T-cell (primary cell): ENCODE results near the gene RHEX. TPM values are rescaled to one million over a fixed set of nuclear protein-coding genes. Genes with fewer than 3 reads are reported as not detected.

Experiments
- ATAC-seq, 4 experiments: fragments of 200-7000 bp in 3 of 4; fragments of 150-1000 bp in 1 of 4; cut with Tn5 transposase; replicated peaks in 1 of 4; 1 replicate in 3 of 4; 2 replicates in 1 of 4; pipeline ENCODE4 v1.10.0; 2021; ENCODE audit warnings: moderate library complexity in 3 of 4, mild to moderate bottlenecking in 2 of 4, moderate number of reproducible peaks in 1 of 4
- CTCF ChIA-PET, 2 donors: fragments of 300-600 bp; sonication (Branson Sonifier 250); formaldehyde crosslinking; loops; one replicate each; lab custom pipeline; 2022; ENCODE audit warnings: antibody characterized with exemption in 2 of 2; lab: Charles Lee
- POLR2A ChIA-PET, 2 donors: fragments of 300-600 bp; sonication (Branson Sonifier 250); formaldehyde crosslinking; loops; one replicate each; lab custom pipeline; 2022; ENCODE audit warnings: antibody characterized with exemption in 2 of 2; lab: Charles Lee
- DNase-seq, 35 experiments: peaks; one replicate each; pipeline versions ENCODE4 v3.0.0 to v3.0.0-alpha.2; 2013 to 2023
- H3K27ac ChIP-seq: one replicate; pipeline ENCODE4 v1.5.1; 2013; ENCODE audit warnings: low read length
- H3K27me3 ChIP-seq, 2 experiments: replicated peaks in 1 of 2; 1 replicate in 1 of 2; 2 replicates in 1 of 2; pipeline versions ENCODE4 v1.6.1 to v1.7.0; 2013; ENCODE audit warnings: low read length in 1 of 2, mixed read lengths in 1 of 2; ENCODE audit not compliant: control insufficient read depth in 2 of 2, insufficient read depth in 2 of 2; ENCODE audit errors: extremely low read depth in 1 of 2
- H3K36me3 ChIP-seq, 2 donors: 1 replicate in 1 of 2; 2 replicates in 1 of 2; pipeline versions ENCODE4 v1.6.1 to v1.7.0; 2013; ENCODE audit warnings: low read length in 1 of 2; ENCODE audit not compliant: control insufficient read depth in 2 of 2, insufficient read depth in 1 of 2; ENCODE audit errors: extremely low read depth in 1 of 2
- H3K4me1 ChIP-seq, 2 experiments: 1 replicate in 1 of 2; 2 replicates in 1 of 2; pipeline versions ENCODE4 v1.6.1 to v1.7.0; 2013; ENCODE audit warnings: low read length in 2 of 2, mixed read lengths in 1 of 2; ENCODE audit not compliant: insufficient read depth in 2 of 2, control insufficient read depth in 1 of 2; ENCODE audit errors: extremely low read depth in 1 of 2
- H3K4me3 ChIP-seq, 2 donors: 1 replicate in 1 of 2; 2 replicates in 1 of 2; pipeline versions ENCODE4 v1.5.1 to v1.7.0; 2013; ENCODE audit warnings: mild to moderate bottlenecking in 2 of 2, low read length in 1 of 2, moderate library complexity in 1 of 2; ENCODE audit not compliant: control insufficient read depth in 1 of 2; ENCODE audit errors: extremely low read depth in 1 of 2
- H3K9me3 ChIP-seq: 2 replicates; pipeline ENCODE4 v1.7.0; 2013
- H3K27ac Mint-ChIP-seq, 2 donors: one replicate each; pipeline ENCODE4 v1.8.0; 2020 to 2021; ENCODE audit warnings: mild to moderate bottlenecking in 2 of 2, mixed read lengths in 2 of 2
- H3K27me3 Mint-ChIP-seq, 2 donors: one replicate each; pipeline ENCODE4 v1.8.0; 2021 to 2022; ENCODE audit warnings: mixed read lengths in 2 of 2
- H3K36me3 Mint-ChIP-seq: one replicate; pipeline ENCODE4 v1.8.0; 2021; ENCODE audit warnings: mixed read lengths
- H3K4me1 Mint-ChIP-seq, 3 donors: one replicate each; pipeline ENCODE4 v1.8.0; 2020 to 2022; ENCODE audit warnings: mixed read lengths in 3 of 3, mild to moderate bottlenecking in 1 of 3
- H3K4me3 Mint-ChIP-seq, 3 donors: one replicate each; pipeline ENCODE4 v1.8.0; 2020 to 2022; ENCODE audit warnings: mild to moderate bottlenecking in 3 of 3, mixed read lengths in 3 of 3, moderate library complexity in 3 of 3
- H3K9me3 Mint-ChIP-seq, 3 donors: one replicate each; pipeline ENCODE4 v1.8.0; 2020 to 2022; ENCODE audit warnings: mixed read lengths in 3 of 3
- WGBS: methylation state at CpG from one replicate; pipeline ENCODE4 v1.1.5; 2013; ENCODE audit warnings: missing lambda C conversion rate; ENCODE audit not compliant: insufficient coverage; 5-methylcytosine and 5-hydroxymethylcytosine counted together
- total RNA-seq, 35 experiments: library from RNA in 6 of 35; stranded (reverse) in 6 of 35; fragments of 120-200 nt in 1 of 35; gene quantifications; one replicate each; pipeline versions ENCODE4 v1.2.1 to v1.2.4 and lab custom pipeline; 2013 to 2026

RHEX gene
- total RNA-seq, 5 donors from 2014 or later (not counting 1 experiment from before 2014, with no cell fraction given): 0.28 to 1.6 (median 1.2) TPM; not detected in 1

GRCh38 chr1:206116191-206116872 is 63.4 kb downstream of the RHEX start:
- peaks cover 6% of the 10 kb centered on the region for H3K36me3 Mint-ChIP-seq
- ChIA-PET POLR2A (no interaction called here), CTCF (interaction anchor here in 1 of 2 donors (1.0 kb wide), 1 partner anchor 10 kb away, joined by 3 read pairs; no protein-coding TSS in a partner anchor)
- Histone ChIP-seq H3K4me3 (no peak overlapping the region), H3K27ac (no peak overlapping the region), H3K4me1 (peaks cover 0 to 8% of the 10 kb centered on the region in 2 experiments), H3K36me3 (no peaks in the 10 kb centered on the region), H3K27me3 (peaks cover 2 to 32% of the 10 kb centered on the region in 2 experiments), H3K9me3 (peaks cover 2% of the 10 kb centered on the region)
- no peak overlapping the region for H3K27ac Mint-ChIP-seq
- 90% methylated on average over 25 of the region's 25 CpGs for WGBS
- H3K27me3 Mint-ChIP-seq: peaks cover 34 to 45% of the 10 kb centered on the region in 2 donors
- peaks cover 6 to 12% (median 8%) of the 10 kb centered on the region in 3 donors for H3K9me3 Mint-ChIP-seq
- no peak for DNase-seq
- ATAC-seq: no peak
- peak overlapping the region in 1 of 3 donors; percentile 63 for H3K4me3 Mint-ChIP-seq
- H3K4me1 Mint-ChIP-seq: peaks cover 9 to 12% (median 11%) of the 10 kb centered on the region in 3 donors

GRCh38 chr1:206116873-206117150 is 63.8 kb downstream of the RHEX start:
- ChIA-PET CTCF (no interaction called here), POLR2A (no interaction called here)
- peak overlapping the region in 2 of 3 donors; percentile 44 to 63 for H3K4me3 Mint-ChIP-seq
- DNase-seq (no peak), ATAC-seq (no peak)
- peaks cover 6 to 17% (median 8%) of the 10 kb centered on the region in 3 donors for H3K9me3 Mint-ChIP-seq
- no peaks in the 10 kb centered on the region for H3K36me3 ChIP-seq
- peaks cover 0 to 8% of the 10 kb centered on the region in 2 experiments for H3K4me1 ChIP-seq
- H3K27ac ChIP-seq: no peak overlapping the region
- H3K27me3 Mint-ChIP-seq: peaks cover 34 to 47% of the 10 kb centered on the region in 2 donors
- H3K4me1 Mint-ChIP-seq: peaks cover 9 to 12% (median 11%) of the 10 kb centered on the region in 3 donors
- WGBS: 90% methylated on average over 1 of the region's 5 CpGs
- no peak overlapping the region for H3K4me3 ChIP-seq
- no peak overlapping the region for H3K27ac Mint-ChIP-seq
- peaks cover 6% of the 10 kb centered on the region for H3K36me3 Mint-ChIP-seq
- H3K27me3 ChIP-seq: peaks cover 2 to 32% of the 10 kb centered on the region in 2 experiments
- H3K9me3 ChIP-seq: peaks cover 2% of the 10 kb centered on the region

GRCh38 chr1:206117151-206117948 is 64.4 kb downstream of the RHEX start, which contains the start of gene AVPR1B:
Gene AVPR1B (minus strand): TSS chr1:206117388. CDS start chr1:206116890, 498 bp downstream.
- peaks cover 2 to 32% of the 10 kb centered on the region in 2 experiments for H3K27me3 ChIP-seq
- H3K27ac ChIP-seq: no peak within 1 kb of the TSS
- peaks cover 0 to 8% of the 10 kb centered on the region in 2 experiments for H3K4me1 ChIP-seq
- H3K27ac Mint-ChIP-seq: no peak within 1 kb of the TSS
- ATAC-seq: peak in 3 of 4 experiments; percentile 37 to 51 (median 50)
- no peaks in the 10 kb centered on the region for H3K36me3 ChIP-seq
- peak within 1 kb of the TSS in 1 of 2 donors; percentile 47 for H3K4me3 ChIP-seq
- peak within 1 kb of the TSS; percentile 44 to 63 (median 54) for H3K4me3 Mint-ChIP-seq
- no peak for DNase-seq
- 3% methylated on average over 51 of the region's 55 CpGs for WGBS
- POLR2A ChIA-PET: no interaction called here
- H3K36me3 Mint-ChIP-seq: peaks cover 6% of the 10 kb centered on the region
- H3K9me3 Mint-ChIP-seq: peaks cover 8 to 22% (median 8%) of the 10 kb centered on the region in 3 donors
- H3K4me1 Mint-ChIP-seq: peaks cover 9 to 12% (median 11%) of the 10 kb centered on the region in 3 donors
- CTCF ChIA-PET: no interaction called here
- peaks cover 2% of the 10 kb centered on the region for H3K9me3 ChIP-seq
- H3K27me3 Mint-ChIP-seq: peaks cover 34 to 49% of the 10 kb centered on the region in 2 donors

GRCh38 chr1:206120406-206120805 is 67.4 kb downstream of the RHEX start:
- peaks cover 9 to 12% (median 11%) of the 10 kb centered on the region in 3 donors for H3K4me1 Mint-ChIP-seq
- H3K27me3 ChIP-seq: peaks cover 2 to 43% of the 10 kb centered on the region in 2 experiments
- no peak overlapping the region for H3K4me3 Mint-ChIP-seq
- peaks cover 45 to 60% of the 10 kb centered on the region in 2 donors for H3K27me3 Mint-ChIP-seq
- H3K36me3 ChIP-seq: no peaks in the 10 kb centered on the region
- no peak overlapping the region for H3K27ac ChIP-seq
- peaks cover 6% of the 10 kb centered on the region for H3K36me3 Mint-ChIP-seq
- CTCF ChIA-PET: no interaction called here
- ATAC-seq (no peak), DNase-seq (no peak)
- peaks cover 2% of the 10 kb centered on the region for H3K9me3 ChIP-seq
- peaks cover 11 to 27% (median 11%) of the 10 kb centered on the region in 3 donors for H3K9me3 Mint-ChIP-seq
- POLR2A ChIA-PET: interaction anchor here in 1 of 2 donors (0.6 kb wide), 1 partner anchor 220 kb away, joined by 3 read pairs; no protein-coding TSS in a partner anchor
- H3K4me3 ChIP-seq: no peak overlapping the region
- H3K27ac Mint-ChIP-seq: no peak overlapping the region
- H3K4me1 ChIP-seq: peaks cover 0 to 8% of the 10 kb centered on the region in 2 experiments

- H3K4me1 ChIP-seq: peaks cover 0 to 8% of the 10 kb centered on the region in 2 experiments
- no peaks in the 10 kb centered on the region for H3K36me3 ChIP-seq
- no peak overlapping the region for H3K4me3 Mint-ChIP-seq
- no peak overlapping the region for H3K4me3 ChIP-seq
- no peak overlapping the region for H3K27ac Mint-ChIP-seq
- ChIA-PET CTCF (no interaction called here), POLR2A (no interaction called here)
- peaks cover 6% of the 10 kb centered on the region for H3K36me3 Mint-ChIP-seq
- ATAC-seq (no peak), DNase-seq (no peak)
- peaks cover 9 to 12% (median 11%) of the 10 kb centered on the region in 3 donors for H3K4me1 Mint-ChIP-seq
- H3K27me3 Mint-ChIP-seq: peaks cover 43 to 59% of the 10 kb centered on the region in 2 donors
- H3K9me3 Mint-ChIP-seq: peaks cover 11 to 27% (median 11%) of the 10 kb centered on the region in 3 donors
- H3K27ac ChIP-seq: no peak overlapping the region
- H3K27me3 ChIP-seq: peaks cover 2 to 37% of the 10 kb centered on the region in 2 experiments
- H3K9me3 ChIP-seq: peaks cover 2% of the 10 kb centered on the region
- WGBS: no CpG with 5 or more reads among the region's 1 CpG
Measured at GRCh38 chr1:206121269-206121668, 68.3 kb downstream of the RHEX start.

GRCh38 chr1:206122686-206123085 is 69.7 kb downstream of the RHEX start:
- peaks cover 0 to 4% of the 10 kb centered on the region in 2 experiments for H3K4me1 ChIP-seq
- H3K27ac ChIP-seq: no peak overlapping the region
- ChIA-PET POLR2A (no interaction called here), CTCF (no interaction called here)
- no peak overlapping the region for H3K4me3 Mint-ChIP-seq
- peaks cover 3 to 4% (median 3%) of the 10 kb centered on the region in 3 donors for H3K4me1 Mint-ChIP-seq
- no peak overlapping the region for H3K4me3 ChIP-seq
- DNase-seq (no peak), ATAC-seq (no peak)
- H3K27me3 ChIP-seq: peaks cover 2 to 33% of the 10 kb centered on the region in 2 experiments
- peaks cover 44 to 59% of the 10 kb centered on the region in 2 donors for H3K27me3 Mint-ChIP-seq
- peaks cover 6% of the 10 kb centered on the region for H3K36me3 Mint-ChIP-seq
- no peaks in the 10 kb centered on the region for H3K36me3 ChIP-seq
- H3K9me3 ChIP-seq: peaks cover 2% of the 10 kb centered on the region
- H3K27ac Mint-ChIP-seq: no peak overlapping the region
- peaks cover 11 to 27% (median 11%) of the 10 kb centered on the region in 3 donors for H3K9me3 Mint-ChIP-seq
